ENCODE measurements around the gene GRAP.

GRAP gene

GRCh38 chr17:18981642-18982424 is 64.9 kb downstream of the GRAP start:
- no peak overlapping the region for H2AFZ ChIP-seq (ENCODE audit: low read length)
- no peak overlapping the region for H3K9ac ChIP-seq (ENCODE audit: low read length)
- H3K27ac ChIP-seq (ENCODE audit: low read depth, low read length, poor library complexity, severe bottlenecking): no peak overlapping the region
- no peaks in the 10 kb centered on the region for H3K4me1 ChIP-seq (ENCODE audit: insufficient read depth, low read length, severe bottlenecking)
- H3K9me2 ChIP-seq (ENCODE audit: low read depth, low read length): no peaks in the 10 kb centered on the region
- no peaks in the 10 kb centered on the region for H3K9me3 ChIP-seq (ENCODE audit: low read length)
- H3F3A ChIP-seq (ENCODE audit: insufficient read depth, low read length): no peaks in the 10 kb centered on the region
- no peaks in the 10 kb centered on the region for H4K20me1 ChIP-seq (ENCODE audit: insufficient read depth, low read length)
- TF ChIP-seq CTCF (IDR thresholded peaks at IDR 0.05; ENCODE audit: low read length): no peak
- TF ChIP-seq EZH2 (IDR thresholded peaks at IDR 0.05; ENCODE audit: borderline replicate concordance, low read length): no peak
- peaks cover 36% of the 10 kb centered on the region for H3K36me3 ChIP-seq (ENCODE audit: insufficient read depth, low read length)
- no peak overlapping the region for H3K4me2 ChIP-seq (ENCODE audit: low read length)
- no peaks in the 10 kb centered on the region for H3K27me3 ChIP-seq (ENCODE audit: insufficient read depth, low read length)
- H3K79me2 ChIP-seq (ENCODE audit: insufficient read depth, low read length): no peaks in the 10 kb centered on the region
- no peak overlapping the region for H3K4me3 ChIP-seq (ENCODE audit: low read depth, low read length, poor library complexity, severe bottlenecking)

- Histone ChIP-seq H3K27me3 (ENCODE audit: insufficient read depth, low read length) (no peaks in the 10 kb centered on the region), H3K9ac (ENCODE audit: low read length) (no peak overlapping the region), H3F3A (ENCODE audit: insufficient read depth, low read length) (no peaks in the 10 kb centered on the region), H3K36me3 (ENCODE audit: insufficient read depth, low read length) (peaks cover 31% of the 10 kb centered on the region), H3K79me2 (ENCODE audit: insufficient read depth, low read length) (no peaks in the 10 kb centered on the region), H3K4me1 (ENCODE audit: insufficient read depth, low read length, severe bottlenecking) (no peaks in the 10 kb centered on the region), H3K4me3 (ENCODE audit: low read depth, low read length, poor library complexity, severe bottlenecking) (no peak overlapping the region), H3K9me2 (ENCODE audit: low read depth, low read length) (no peaks in the 10 kb centered on the region), H3K9me3 (ENCODE audit: low read length) (no peaks in the 10 kb centered on the region), H3K27ac (ENCODE audit: low read depth, low read length, poor library complexity, severe bottlenecking) (no peak overlapping the region), H2AFZ (ENCODE audit: low read length) (no peak overlapping the region), H4K20me1 (ENCODE audit: insufficient read depth, low read length) (no peaks in the 10 kb centered on the region), H3K4me2 (ENCODE audit: low read length) (no peak overlapping the region)
- no peak for TF ChIP-seq EZH2 (IDR thresholded peaks at IDR 0.05; ENCODE audit: borderline replicate concordance, low read length)
- TF ChIP-seq CTCF (IDR thresholded peaks at IDR 0.05; ENCODE audit: low read length): no peak
These were observed 65.5 kb downstream of the GRAP start for GRCh38 chr17:18981335-18981641.

- H3K4me1 ChIP-seq (ENCODE audit: insufficient read depth, low read length, severe bottlenecking): no peaks in the 10 kb centered on the region
- no peak overlapping the region for H3K4me2 ChIP-seq (ENCODE audit: low read length)
- H4K20me1 ChIP-seq (ENCODE audit: insufficient read depth, low read length): no peaks in the 10 kb centered on the region
- no peak overlapping the region for H2AFZ ChIP-seq (ENCODE audit: low read length)
- H3K9me3 ChIP-seq (ENCODE audit: low read length): no peaks in the 10 kb centered on the region
- peaks cover 31% of the 10 kb centered on the region for H3K36me3 ChIP-seq (ENCODE audit: insufficient read depth, low read length)
- TF ChIP-seq EZH2 (IDR thresholded peaks at IDR 0.05; ENCODE audit: borderline replicate concordance, low read length): no peak
- no peaks in the 10 kb centered on the region for H3F3A ChIP-seq (ENCODE audit: insufficient read depth, low read length)
- H3K27ac ChIP-seq (ENCODE audit: low read depth, low read length, poor library complexity, severe bottlenecking): no peak overlapping the region
- H3K79me2 ChIP-seq (ENCODE audit: insufficient read depth, low read length): no peaks in the 10 kb centered on the region
- H3K9ac ChIP-seq (ENCODE audit: low read length): no peak overlapping the region
- H3K9me2 ChIP-seq (ENCODE audit: low read depth, low read length): no peaks in the 10 kb centered on the region
- no peaks in the 10 kb centered on the region for H3K27me3 ChIP-seq (ENCODE audit: insufficient read depth, low read length)
- no peak overlapping the region for H3K4me3 ChIP-seq (ENCODE audit: low read depth, low read length, poor library complexity, severe bottlenecking)
These were observed 65.9 kb downstream of the GRAP start for GRCh38 chr17:18980682-18981334.

Data from OCI-LY1 (cell line).